ENCODE data around the gene KCNA1.
"Not testable (repeated sequence)": the region's sequence is repeated elsewhere in the genome, so short reads cannot be mapped to it uniquely, and the experiment has no call there.

The KCNA1 gene

DNA sequence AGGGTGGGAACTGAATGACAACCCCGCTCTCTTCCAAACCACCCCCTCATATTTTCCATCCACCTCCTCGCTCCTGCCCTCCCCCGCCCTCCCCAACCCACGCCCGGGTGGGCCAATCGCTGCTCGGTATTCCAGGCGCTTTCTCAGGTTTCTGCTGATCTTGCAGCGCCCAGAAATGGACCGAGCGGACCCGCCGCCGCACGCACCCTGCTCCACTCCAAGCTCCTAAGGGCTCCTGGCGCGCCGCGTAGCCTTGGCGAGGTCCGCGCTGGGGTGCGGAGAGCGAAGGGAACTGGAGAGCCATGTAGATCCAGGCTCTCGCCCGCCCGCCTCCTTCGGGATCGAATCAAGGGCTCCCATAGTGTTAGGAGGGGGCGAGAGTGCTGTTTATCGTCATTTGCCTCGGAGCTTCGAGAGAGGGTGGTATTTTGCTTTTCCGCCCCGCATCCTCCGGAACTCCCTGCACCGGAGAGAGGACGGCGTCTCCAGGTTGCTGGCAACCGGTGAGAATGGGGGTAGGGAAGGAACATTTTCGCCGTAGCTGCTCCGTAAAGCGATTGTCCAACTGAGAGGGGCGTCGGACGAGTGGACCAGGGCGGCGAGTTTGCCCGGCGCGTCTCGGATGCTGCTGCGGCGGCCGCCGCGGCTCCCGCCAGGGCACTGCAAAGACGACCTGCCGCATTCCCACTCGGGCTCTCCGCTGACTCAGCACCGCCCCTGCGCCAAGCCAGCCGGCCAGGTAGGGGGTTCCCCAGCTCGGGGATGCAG, at the start of gene KCNA1:
TSS of gene KCNA1 (plus strand) at position 172 of the 768 bp plus-strand sequence. CDS start 1,474 bp downstream, outside the sequence.
- Mint-ChIP-seq H3K4me3 (peak within 1 kb of the TSS; percentile 86), H3K4me1 (ENCODE audit: low read depth) (peaks cover 9% of the 10 kb centered on the region), H3K27ac (no peak within 1 kb of the TSS), H3K36me3 (ENCODE audit: low read depth) (no peaks in the 10 kb centered on the region), H3K9me3 (no peaks in the 10 kb centered on the region), H3K27me3 (ENCODE audit: low read depth) (peaks cover 38% of the 10 kb centered on the region)

DNA sequence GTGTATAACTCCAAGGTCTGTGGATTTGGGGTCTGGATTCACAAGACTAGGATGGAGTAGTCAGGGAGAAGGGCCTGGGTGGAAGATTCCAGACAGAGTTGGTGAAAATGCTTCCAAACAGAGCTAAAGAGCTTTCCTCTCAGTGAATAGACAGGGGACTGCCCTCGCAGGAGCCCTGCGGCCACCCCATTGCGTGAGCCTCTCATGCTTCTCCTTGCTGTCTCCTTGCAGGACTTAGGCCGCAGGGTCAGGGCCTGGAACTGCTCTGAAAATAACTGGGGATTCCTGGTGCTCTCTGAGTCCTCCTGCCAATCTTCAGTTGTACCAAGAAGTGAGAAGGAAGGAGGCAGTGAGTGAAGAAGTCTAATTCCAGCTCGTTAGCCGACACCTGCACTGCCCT, 49.0 kb upstream of the KCNA1 start:
- Mint-ChIP-seq H3K27ac (no peak overlapping the region), H3K4me3 (no peak overlapping the region), H3K27me3 (ENCODE audit: low read depth) (peaks cover 41% of the 10 kb centered on the region), H3K9me3 (no peaks in the 10 kb centered on the region), H3K4me1 (ENCODE audit: low read depth) (peaks cover 15% of the 10 kb centered on the region), H3K36me3 (ENCODE audit: low read depth) (peaks cover 4% of the 10 kb centered on the region)

DNA sequence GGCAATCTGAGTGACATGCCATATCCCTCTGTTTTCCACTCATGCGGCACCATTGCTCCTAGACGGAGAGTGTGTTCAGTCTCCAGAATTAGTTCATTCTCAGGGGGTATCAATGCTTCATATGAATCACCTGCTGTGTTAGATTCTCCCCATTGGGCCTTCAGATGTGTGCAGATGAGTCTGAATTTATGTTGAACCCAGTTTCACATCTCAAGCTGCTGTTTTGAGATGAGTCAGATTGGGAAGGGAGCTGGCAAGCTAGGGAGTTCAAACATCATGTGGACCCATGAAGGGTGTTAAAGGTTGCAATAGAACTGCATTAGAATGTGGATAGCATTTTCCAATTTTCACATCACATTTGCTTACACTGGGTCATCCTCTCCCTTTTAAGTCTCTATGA, 46.9 kb upstream of the KCNA1 start:
- Mint-ChIP-seq H3K36me3 (ENCODE audit: low read depth) (peaks cover 4% of the 10 kb centered on the region), H3K4me1 (ENCODE audit: low read depth) (peaks cover 4% of the 10 kb centered on the region), H3K27ac (no peak overlapping the region), H3K27me3 (ENCODE audit: low read depth) (peaks cover 45% of the 10 kb centered on the region), H3K4me3 (no peak overlapping the region), H3K9me3 (no peaks in the 10 kb centered on the region)

DNA sequence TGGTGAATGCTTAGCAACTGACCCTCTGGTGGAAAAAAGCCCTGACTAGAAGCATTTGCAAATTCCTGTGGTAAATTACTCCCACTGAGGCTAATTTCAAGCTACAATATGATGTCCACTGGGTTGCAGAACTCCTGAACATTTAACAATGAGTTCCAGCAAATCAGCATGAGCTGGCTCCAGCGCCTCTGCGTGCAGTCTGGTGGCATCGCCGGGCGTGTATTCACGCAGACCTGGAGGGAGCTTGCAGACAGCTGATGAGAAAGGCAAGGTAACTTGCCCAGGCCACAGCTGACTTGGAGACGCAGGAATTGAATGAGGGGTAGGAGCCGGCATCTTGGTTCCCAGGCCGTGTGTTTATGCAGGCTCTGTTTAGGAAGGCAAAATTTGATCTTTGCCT, 45.1 kb upstream of the KCNA1 start:
- Mint-ChIP-seq H3K27me3 (ENCODE audit: low read depth) (peaks cover 30% of the 10 kb centered on the region), H3K9me3 (no peaks in the 10 kb centered on the region), H3K4me1 (ENCODE audit: low read depth) (no peaks in the 10 kb centered on the region), H3K27ac (no peak overlapping the region), H3K36me3 (ENCODE audit: low read depth) (no peaks in the 10 kb centered on the region), H3K4me3 (no peak overlapping the region)

- no peak overlapping the region for H3K4me3 Mint-ChIP-seq
- no peaks in the 10 kb centered on the region for H3K4me1 Mint-ChIP-seq (ENCODE audit: low read depth)
- no peaks in the 10 kb centered on the region for H3K9me3 Mint-ChIP-seq
- no peak overlapping the region for H3K27ac Mint-ChIP-seq
- no peaks in the 10 kb centered on the region for H3K36me3 Mint-ChIP-seq (ENCODE audit: low read depth)
- peaks cover 30% of the 10 kb centered on the region for H3K27me3 Mint-ChIP-seq (ENCODE audit: low read depth)
Observed at GRCh38 chr12:4865246-4865645, 44.5 kb upstream of the KCNA1 start.

- peaks cover 30% of the 10 kb centered on the region for H3K27me3 Mint-ChIP-seq (ENCODE audit: low read depth)
- H3K9me3 Mint-ChIP-seq: no peaks in the 10 kb centered on the region
- H3K36me3 Mint-ChIP-seq (ENCODE audit: low read depth): no peaks in the 10 kb centered on the region
- H3K4me3 Mint-ChIP-seq: no peak overlapping the region
- H3K4me1 Mint-ChIP-seq (ENCODE audit: low read depth): no peaks in the 10 kb centered on the region
- no peak overlapping the region for H3K27ac Mint-ChIP-seq
Observed at GRCh38 chr12:4866299-4866698, 43.4 kb upstream of the KCNA1 start.

DNA sequence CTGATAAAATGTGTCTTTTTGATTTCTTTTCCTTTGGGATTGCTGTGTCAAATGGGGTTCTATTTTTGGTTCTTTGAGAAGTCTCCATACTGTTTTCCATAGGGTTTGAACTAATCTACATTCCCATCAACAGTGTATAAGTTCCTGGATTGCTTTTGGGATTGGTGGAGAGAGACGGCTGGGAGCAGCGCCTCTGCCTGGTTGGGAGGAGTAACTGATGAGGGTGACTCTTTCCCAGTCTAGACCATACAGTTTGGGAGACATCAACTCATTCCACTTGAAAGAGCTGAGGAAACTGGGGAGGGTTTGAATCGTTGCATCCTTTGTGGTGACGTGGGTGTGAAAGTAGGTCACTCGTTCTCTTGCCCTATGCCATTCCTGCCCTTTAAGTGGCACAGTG, 42.3 kb upstream of the KCNA1 start:
- Mint-ChIP-seq H3K9me3 (no peaks in the 10 kb centered on the region), H3K27ac (no peak overlapping the region), H3K27me3 (ENCODE audit: low read depth) (peaks cover 30% of the 10 kb centered on the region), H3K4me1 (ENCODE audit: low read depth) (no peaks in the 10 kb centered on the region), H3K36me3 (ENCODE audit: low read depth) (no peaks in the 10 kb centered on the region), H3K4me3 (no peak overlapping the region)

DNA sequence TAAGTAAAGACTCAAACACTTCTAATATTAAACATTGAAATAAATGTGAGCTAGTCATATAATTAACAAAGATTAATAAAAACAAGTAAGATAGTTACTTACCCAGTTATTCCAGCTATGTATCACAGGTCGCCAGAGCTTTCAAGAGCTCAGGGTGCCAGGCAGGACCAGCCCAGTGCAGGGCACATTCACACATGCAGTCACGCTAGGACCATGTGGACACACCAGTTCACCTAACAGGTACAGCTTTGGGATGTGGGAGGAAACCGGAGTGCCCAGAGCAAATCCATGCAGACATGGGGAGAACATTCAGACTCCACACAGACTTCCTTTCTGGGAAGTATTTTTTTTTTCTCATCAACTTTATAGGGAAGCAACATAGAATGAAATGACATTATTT, 39.3 kb upstream of the KCNA1 start:
- no peaks in the 10 kb centered on the region for H3K9me3 Mint-ChIP-seq
- no peaks in the 10 kb centered on the region for H3K36me3 Mint-ChIP-seq (ENCODE audit: low read depth)
- no peak overlapping the region for H3K4me3 Mint-ChIP-seq
- H3K4me1 Mint-ChIP-seq (ENCODE audit: low read depth): peaks cover 2% of the 10 kb centered on the region
- peaks cover 21% of the 10 kb centered on the region for H3K27me3 Mint-ChIP-seq (ENCODE audit: low read depth)
- no peak overlapping the region for H3K27ac Mint-ChIP-seq

DNA sequence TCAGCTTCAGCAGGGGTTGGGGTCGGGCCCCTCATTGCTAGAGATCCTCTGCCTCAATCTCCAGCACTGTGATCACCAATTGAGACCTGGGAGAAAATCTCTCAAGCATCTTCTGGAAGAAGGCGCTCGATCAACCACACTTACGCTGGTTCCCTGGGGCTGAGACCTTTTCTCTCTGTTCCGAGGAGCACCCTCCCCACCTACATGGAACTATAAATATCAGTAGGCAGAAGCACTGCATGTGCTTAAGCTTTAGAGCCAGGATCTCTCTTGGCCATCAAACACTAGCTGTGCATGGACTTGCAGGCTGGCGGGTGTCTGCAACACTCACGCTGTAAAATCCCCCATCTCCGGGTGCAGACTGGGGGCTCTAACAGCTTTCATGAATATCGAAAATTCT, 38.2 kb upstream of the KCNA1 start:
- Mint-ChIP-seq H3K36me3 (ENCODE audit: low read depth) (no peaks in the 10 kb centered on the region), H3K4me1 (ENCODE audit: low read depth) (peaks cover 2% of the 10 kb centered on the region), H3K4me3 (no peak overlapping the region), H3K9me3 (no peaks in the 10 kb centered on the region), H3K27ac (no peak overlapping the region), H3K27me3 (ENCODE audit: low read depth) (peaks cover 17% of the 10 kb centered on the region)

- Mint-ChIP-seq H3K36me3 (ENCODE audit: low read depth) (no peaks in the 10 kb centered on the region), H3K4me3 (no peak overlapping the region), H3K27me3 (ENCODE audit: low read depth) (peaks cover 11% of the 10 kb centered on the region), H3K4me1 (ENCODE audit: low read depth) (peaks cover 2% of the 10 kb centered on the region), H3K9me3 (peaks cover 4% of the 10 kb centered on the region), H3K27ac (no peak overlapping the region)
Observed at GRCh38 chr12:4873947-4874346, 35.8 kb upstream of the KCNA1 start.

GRCh38 chr12:4874671-4875070, 35.0 kb upstream of the KCNA1 start:
- H3K4me3 Mint-ChIP-seq: no peak overlapping the region
- H3K36me3 Mint-ChIP-seq (ENCODE audit: low read depth): no peaks in the 10 kb centered on the region
- peaks cover 2% of the 10 kb centered on the region for H3K4me1 Mint-ChIP-seq (ENCODE audit: low read depth)
- H3K27ac Mint-ChIP-seq: no peak overlapping the region
- H3K27me3 Mint-ChIP-seq (ENCODE audit: low read depth): peaks cover 11% of the 10 kb centered on the region
- peaks cover 4% of the 10 kb centered on the region for H3K9me3 Mint-ChIP-seq

DNA sequence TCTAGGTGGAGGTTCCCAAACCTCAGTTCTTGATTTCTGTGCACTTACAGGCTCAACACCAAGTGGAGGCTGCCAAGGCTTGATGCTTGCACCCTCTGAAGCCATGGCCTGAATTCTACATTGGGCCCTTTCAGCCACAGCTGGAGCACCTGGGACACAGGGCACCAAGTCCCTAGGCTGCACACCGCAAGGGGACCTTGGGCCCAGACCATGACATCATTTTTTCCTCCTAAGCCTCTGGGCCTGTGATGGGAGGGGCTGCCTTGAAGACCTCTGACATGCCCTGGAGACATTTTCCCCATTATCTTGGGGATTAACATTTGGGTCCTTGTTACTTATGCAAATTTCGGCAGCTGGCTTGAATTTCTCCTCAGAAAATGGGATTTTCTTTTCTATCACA, 30.2 kb upstream of the KCNA1 start:
- peaks cover 19% of the 10 kb centered on the region for H3K9me3 Mint-ChIP-seq

DNA sequence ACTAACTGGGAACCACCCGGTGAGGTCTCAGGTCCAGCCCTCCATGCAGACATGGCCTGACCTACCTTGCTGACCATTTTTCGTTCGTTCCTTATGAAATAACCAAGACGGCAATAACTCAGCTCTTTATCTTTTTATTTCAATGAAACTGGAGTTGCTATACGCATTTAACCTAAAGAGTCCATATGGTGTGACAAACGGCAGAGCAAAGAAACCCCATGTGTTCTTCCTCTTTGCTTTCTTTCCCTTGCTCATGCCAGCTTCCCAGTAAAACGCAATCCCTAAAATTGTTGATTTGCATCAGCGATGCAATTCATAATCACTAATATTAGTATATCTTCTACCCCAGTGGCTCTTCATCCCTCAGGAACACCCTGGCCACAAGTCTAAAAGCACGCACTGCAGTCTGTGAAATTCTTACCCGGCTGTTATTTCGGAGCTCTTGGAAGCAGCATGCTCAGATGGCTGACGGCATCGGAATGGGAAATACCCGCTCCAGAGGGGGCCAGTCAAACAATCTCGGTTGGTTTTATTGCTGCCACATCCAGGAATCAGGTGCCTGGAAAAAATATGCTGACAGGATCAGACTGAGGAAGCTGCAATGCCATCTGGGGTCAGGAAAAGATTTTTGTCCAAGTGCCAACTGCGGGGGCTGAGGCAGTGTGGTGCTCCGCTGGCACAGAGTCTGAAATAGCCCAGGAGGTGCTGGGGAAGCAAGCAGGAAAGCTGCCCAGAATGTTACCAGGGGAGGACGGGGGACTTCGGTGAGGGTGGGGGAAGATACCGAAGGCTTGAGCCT, 28.2 kb upstream of the KCNA1 start:
- no peak overlapping the region for H3K4me3 Mint-ChIP-seq
- no peak overlapping the region for H3K27ac Mint-ChIP-seq
- H3K4me1 Mint-ChIP-seq (ENCODE audit: low read depth): no peaks in the 10 kb centered on the region
- no peaks in the 10 kb centered on the region for H3K36me3 Mint-ChIP-seq (ENCODE audit: low read depth)
- H3K27me3 Mint-ChIP-seq (ENCODE audit: low read depth): peaks cover 20% of the 10 kb centered on the region
- H3K9me3 Mint-ChIP-seq: peaks cover 19% of the 10 kb centered on the region

More for the DNA sequence above, 30.2 kb upstream of the KCNA1 start:
- not testable (repeated sequence) for H3K27ac Mint-ChIP-seq; H3K4me1 Mint-ChIP-seq (ENCODE audit: low read depth); H3K4me3 Mint-ChIP-seq; H3K36me3 Mint-ChIP-seq (ENCODE audit: low read depth)
- peaks cover 18% of the 10 kb centered on the region for H3K27me3 Mint-ChIP-seq (ENCODE audit: low read depth)

DNA sequence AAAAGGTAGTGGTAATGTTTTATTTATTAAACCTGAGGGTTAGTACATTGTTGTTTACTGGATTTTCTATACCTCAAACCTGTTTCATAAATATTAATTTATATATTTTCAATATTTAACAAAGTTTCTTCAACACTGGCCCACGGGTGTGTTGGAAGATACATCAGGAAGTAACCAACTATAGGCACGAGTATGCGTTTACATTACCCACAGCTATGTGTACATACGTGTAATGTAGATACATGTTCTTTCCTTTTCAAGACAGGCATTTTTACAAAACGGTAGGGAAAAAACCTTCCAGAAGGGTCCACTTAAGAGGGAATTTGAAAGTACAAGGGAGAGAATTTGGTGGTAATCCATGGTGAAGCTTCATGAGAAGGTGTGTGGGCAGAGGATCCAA, 17.8 kb upstream of the KCNA1 start:
- H3K9me3 Mint-ChIP-seq: no peaks in the 10 kb centered on the region
- H3K4me1 Mint-ChIP-seq (ENCODE audit: low read depth): no peaks in the 10 kb centered on the region
- no peaks in the 10 kb centered on the region for H3K36me3 Mint-ChIP-seq (ENCODE audit: low read depth)
- H3K4me3 Mint-ChIP-seq: no peak overlapping the region
- H3K27me3 Mint-ChIP-seq (ENCODE audit: low read depth): peaks cover 33% of the 10 kb centered on the region
- no peak overlapping the region for H3K27ac Mint-ChIP-seq

- Mint-ChIP-seq H3K4me3 (no peak overlapping the region), H3K27ac (no peak overlapping the region), H3K27me3 (ENCODE audit: low read depth) (peaks cover 27% of the 10 kb centered on the region), H3K9me3 (no peaks in the 10 kb centered on the region), H3K4me1 (ENCODE audit: low read depth) (no peaks in the 10 kb centered on the region), H3K36me3 (ENCODE audit: low read depth) (no peaks in the 10 kb centered on the region)
Observed at GRCh38 chr12:4892418-4892817, 17.3 kb upstream of the KCNA1 start.

All from T-helper 1 cell treated with Interleukin-12 subunit alpha and Interleukin-12 subunit beta and Interleukin-4 antibody, amounts not matched to agents 30 μg/mL and 1 μg/mL, for 36 hours (primary cell).